Hematopoietic multipotent progenitor cell (in vitro differentiated cells): ENCODE measurements around the gene GRK3. TPM values are rescaled to one million over a fixed set of nuclear protein-coding genes. Genes with fewer than 3 reads are reported as not detected.
A peak's percentile ranks its signal among the peaks of the same experiment; 100 is the strongest.
"Not testable (repeated sequence)": the region's sequence is repeated elsewhere in the genome, so short reads cannot be mapped to it uniquely, and the experiment has no call there.

Experiments used
- DNase-seq, 3 donors: peaks; one replicate each; pipeline ENCODE4 v3.0.0-alpha.2; 2011 to 2015; ENCODE audit warnings: low read depth in 2 of 3, low spot score in 2 of 3
- total RNA-seq: library from RNA; depleted of rRNA; stranded (reverse); fragments of >200 nt; gene quantifications from one replicate; pipeline ENCODE4 v1.2.3, GENCODE V29; 2012

GRK3 gene
- total RNA-seq, 1 donor, result 8.3 TPM

DNA sequence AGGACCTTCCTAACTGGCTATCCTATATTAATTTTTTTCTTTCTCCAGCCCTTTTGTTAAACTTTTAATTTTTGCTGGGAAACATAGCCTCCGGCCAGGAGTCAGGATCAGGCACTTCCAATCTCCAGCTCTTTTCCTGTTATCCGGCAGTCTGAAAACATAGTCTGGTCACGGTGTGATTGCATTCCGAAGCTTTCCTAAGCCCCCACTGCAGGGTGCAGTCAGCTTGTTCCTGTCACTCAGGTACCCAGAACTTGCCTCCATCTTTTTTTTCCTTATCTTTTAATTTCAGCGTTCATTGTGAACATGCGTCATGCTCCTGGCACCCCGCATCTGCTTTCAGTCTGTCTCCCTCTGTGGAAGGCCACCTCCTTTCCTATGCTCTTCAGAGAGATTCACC lies 59.4 kb downstream of the GRK3 start:
- DNase-seq, result no peak

DNA sequence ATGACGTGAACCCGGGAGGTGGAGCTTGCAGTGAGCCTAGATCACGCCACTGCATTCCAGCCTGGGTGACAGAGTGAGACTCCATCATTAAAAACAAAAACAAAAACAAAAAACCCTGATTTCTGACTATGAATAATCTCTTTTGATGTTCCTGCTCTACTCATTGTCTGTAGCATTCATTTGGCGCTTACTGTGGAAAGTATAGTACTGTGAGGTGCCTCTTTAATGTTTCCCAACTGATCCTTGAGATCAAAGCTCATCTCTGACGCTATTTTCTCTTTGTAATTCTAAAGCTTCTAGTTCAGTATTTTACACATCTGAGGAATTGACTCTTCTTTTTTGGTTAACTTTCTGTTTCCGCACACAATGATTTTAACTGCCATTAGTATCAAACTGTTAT lies 60.0 kb downstream of the GRK3 start:
- DNase-seq, result no peak

DNA sequence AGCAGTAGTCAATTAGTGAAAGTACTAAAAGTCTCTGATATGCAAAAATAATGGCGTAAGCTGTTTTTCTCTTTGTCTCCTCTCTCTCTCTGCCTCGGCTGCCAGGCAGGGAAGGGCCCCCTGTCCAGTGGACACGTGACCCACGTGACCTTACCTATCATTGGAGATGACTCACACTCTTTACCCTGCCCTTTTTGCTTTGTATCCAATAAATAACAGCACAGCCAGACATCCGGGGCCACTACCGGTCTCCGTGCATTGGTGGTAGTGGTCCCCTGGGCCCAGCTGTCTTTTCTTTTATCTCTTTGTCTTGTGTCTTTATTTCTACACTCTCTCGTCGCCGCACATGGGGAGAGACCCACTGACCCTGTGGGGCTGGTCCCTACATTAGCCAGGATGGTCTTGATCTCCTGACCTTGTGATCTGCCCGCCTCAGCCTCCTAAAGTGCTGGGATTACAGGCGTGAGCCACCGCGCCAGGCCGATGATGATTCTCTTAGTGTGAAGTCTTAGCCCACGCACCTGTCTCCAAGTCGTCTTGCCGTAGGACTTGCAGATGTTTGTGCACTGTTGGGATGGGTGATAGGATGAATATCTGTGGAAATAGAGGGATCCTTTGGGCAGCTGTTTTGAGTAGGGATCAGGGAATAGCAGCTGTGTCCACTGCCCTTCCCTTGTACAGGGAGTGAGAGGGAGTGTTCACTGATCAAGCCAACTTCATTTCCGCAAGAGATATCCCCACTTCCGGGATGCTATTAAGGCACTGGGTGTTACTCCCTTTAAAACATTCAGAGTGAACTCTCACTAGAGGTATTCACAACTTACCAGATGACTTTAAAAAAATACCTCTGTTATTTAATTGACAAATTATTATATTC lies 61.5 kb downstream of the GRK3 start:
- not testable (repeated sequence) for DNase-seq

DNA sequence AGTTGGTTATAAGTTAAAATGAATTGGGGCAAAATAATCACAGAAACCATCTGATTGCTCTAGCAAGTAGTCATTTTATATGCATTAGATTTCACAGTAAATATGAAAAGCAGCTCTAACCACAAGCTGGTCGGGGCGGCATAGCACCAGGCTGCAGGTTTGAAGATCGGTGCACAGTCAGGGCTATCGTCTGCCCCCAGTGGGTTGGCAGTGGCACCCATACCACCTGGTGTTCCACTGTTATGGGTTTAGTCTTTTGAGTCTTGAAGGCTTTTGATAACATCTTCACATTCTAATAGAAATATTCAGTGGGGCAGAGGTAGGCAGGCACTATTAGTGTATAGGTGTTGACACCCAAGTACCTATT lies 62.1 kb downstream of the GRK3 start:
- no peak for DNase-seq

DNA sequence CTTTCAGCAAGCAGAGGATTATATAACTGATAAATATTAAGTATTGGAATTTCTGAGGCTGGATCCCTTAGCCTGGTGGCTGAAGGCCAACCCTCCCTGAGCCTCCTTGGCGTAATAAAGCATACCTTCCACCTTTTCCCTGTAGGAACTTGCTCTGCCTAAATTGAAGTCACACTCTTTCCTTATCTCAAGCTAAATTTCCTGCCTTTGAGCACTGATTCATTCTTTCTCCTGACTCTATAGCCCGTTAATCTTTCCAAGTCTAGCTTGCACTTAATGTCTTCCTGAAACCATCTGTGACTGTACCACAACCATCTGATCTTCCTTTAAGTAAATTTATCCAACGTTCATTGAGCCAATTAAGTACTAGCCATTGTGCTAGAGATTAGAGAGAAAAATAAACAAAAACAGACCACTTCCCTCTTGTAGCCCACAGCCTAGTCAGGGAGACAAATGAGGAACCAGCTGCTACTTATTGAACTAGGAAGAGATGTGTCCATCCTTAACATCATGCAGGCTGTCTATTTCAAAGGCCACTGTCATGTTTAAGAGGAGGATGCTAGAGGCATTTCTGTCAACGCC lies 62.9 kb downstream of the GRK3 start:
- DNase-seq, result peak in 2 of 3 donors; percentile 12 to 66

DNA sequence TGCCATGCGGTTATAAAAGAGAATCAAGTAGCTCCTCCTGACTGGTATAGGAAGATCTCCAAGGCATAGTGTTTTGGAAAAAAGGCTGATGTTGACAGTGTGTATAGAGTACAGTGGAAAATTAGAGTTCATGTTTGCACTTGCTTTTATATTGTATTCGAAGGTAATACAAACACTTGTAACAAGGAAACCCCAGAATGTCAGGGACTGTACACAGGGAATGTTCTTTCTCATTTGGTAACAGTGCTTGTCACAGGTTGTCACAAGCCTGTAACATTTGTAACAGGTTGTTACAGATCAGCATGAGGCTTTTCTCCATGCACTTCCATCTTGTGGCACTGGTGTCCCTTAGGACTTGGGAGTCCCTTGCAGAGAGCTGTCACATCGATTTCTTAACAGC lies 64.0 kb downstream of the GRK3 start:
- DNase-seq, result no peak

DNA sequence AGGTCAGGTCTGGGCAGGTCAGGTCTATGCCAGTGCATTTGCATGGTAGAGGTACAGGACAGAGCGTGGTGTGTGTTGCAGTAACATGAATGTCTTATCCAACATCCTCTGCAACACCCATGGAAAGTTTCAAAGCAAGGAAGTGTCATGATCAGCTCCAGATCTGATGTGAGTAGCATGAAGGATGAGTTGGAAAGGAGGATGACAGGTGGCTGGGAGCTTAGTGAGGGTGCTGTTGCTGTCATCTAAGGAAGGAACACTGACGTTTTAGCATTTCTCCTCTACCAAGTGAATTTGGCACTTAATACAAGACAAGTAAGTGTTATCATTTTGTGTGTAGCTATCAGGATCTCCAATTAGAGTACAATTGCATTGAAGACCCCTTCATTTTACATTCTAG lies 65.1 kb downstream of the GRK3 start:
- no peak for DNase-seq

DNA sequence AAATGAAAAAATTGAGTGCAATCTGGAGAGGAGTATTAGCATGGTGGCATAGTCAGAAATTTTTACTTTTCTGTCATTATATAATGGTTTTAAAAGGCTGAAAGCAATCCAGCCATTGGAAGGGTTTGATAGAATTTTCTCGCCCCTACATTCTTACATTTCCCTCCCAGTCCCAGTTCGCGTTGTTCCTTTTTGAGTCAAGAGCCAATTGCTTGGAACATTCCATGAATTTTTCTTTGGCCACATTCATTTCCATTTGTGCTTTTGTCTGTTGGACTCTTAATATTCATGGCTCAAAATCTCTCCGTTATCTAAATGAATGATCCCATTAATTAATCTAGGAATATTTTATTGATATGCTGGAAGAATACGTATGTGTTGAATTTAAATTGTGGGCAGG lies 66.0 kb downstream of the GRK3 start:
- no peak for DNase-seq

DNA sequence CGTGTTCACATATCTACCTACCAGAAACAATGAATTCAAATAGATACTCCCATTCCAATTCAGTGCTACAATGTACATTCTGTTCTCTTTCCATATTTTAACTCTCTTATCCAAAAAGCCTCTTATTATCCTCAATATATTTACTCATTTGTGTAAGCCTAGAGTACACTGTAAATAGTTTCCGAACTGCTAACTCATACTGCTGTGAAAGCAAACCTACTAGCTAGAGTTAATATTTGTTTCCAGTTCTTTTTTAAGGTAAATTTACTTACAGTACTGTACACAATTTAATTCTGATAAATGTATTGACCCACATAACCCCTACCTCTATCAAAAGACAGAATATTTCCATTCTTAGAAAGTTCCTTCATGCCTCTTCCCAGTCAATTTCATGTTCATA lies 71.8 kb downstream of the GRK3 start:
- DNase-seq, result no peak

DNA sequence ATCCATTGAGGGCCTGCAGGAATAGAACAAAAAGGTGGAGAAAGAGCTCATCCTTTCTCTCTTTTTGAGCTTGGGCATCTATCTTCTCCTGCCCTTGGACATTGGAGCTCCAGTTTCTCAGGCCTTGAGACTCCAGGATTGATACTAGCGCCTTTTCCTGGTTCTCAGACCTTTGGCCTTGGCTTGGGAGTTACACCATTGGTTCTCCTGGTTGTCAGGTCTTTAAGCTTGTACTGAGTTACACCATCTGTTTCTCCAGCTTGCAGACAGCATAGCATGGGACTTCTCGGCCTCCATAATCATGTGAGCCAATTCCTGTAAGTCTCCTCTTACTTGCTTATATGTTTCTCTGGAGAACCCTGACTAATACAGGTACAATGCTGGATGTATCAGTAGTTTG lies 72.6 kb downstream of the GRK3 start:
- no peak for DNase-seq

DNA sequence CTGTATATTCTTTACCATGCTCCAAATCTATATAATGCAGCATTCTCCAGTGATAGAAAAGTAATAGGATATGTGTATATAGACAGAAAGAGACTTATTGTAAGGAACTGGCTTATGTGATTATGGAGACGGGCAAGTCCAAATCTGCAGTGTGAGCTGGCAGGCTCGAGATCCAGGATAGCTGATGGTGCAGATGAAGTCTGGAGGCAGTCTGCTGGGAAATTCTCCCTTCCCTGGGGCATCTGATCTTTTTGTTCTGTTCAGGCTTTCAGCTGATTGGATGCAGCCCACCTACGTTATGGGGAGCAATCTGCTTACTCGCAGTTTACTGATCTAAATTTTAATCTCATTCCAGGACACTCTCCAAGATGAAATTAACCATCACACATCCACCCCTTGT lies 73.2 kb downstream of the GRK3 start:
- DNase-seq, result no peak

DNA sequence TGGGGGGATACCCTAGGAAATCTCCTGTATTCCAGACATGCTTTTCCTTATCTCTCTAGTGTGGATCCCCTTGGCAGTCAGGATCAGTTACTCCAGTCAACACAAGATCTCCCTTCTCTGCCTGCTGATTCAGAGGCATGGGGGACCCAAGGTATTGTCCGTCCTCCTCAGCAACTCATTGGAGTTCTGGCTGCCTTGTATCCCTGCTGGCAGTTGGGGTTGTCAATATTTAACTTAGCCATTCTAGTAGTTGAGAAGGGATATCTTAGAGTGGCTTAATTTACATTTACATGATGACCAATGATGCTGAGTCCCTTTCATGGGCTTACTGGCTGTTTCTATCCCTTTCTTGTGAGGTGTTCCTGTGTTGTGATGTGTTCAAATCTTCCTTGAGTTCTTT lies 74.2 kb downstream of the GRK3 start:
- DNase-seq, result no peak

DNA sequence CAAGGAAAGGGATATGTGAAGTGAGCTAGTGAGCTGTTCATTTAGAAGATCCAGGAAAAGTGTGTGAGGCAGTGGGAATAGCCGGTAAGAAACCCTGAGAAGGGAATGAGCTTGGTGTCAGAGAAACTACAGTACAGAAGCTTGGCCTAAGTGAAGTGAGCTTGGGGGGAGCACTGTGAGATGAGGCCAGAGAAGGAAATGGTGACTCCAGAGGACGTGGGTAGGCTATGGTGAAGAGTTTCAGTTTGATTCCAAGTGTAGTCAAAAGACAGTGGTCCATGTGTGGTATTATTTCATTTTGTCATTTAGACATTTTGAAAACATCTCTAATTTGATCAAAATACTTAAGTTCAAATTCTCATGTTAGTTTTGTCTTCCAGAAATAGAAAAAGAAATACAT lies 77.2 kb downstream of the GRK3 start:
- DNase-seq, result no peak

DNA sequence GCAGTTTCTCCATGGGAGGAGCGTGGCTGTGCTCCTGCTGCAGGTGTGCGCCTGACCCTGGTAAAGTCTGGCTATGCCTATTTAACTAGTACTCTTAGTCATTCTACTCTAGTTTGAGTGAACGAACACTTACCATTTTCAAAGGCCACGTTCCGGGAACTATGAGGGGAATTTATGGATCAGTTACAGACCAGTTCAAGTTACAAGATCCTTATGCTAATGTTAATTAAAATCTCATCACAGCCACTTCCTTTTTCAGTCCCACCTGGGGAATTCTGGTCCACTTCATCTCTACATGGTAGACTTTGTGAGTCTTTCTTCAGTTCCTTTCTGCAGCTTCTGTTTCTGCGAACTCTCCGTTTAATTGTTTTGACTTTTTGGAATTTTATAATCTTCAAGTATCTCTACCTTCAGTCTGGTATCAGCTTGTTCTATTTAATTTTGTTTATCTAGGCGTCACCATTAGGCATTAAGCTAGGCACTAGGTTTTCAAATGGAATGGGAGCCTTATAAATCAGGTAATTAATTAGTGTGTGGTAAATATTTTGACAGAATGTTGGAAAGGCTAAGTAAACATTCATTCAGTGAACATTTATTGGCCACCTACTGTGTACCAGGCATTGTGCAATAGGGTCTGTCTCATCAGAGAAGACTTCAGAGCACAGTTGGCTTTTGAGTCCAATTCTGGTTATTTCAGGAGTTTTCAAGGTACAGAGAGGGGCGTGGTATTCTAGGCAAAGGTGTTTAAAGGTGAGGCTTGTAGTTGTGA lies 78.9 kb downstream of the GRK3 start:
- DNase-seq, result no peak

DNA sequence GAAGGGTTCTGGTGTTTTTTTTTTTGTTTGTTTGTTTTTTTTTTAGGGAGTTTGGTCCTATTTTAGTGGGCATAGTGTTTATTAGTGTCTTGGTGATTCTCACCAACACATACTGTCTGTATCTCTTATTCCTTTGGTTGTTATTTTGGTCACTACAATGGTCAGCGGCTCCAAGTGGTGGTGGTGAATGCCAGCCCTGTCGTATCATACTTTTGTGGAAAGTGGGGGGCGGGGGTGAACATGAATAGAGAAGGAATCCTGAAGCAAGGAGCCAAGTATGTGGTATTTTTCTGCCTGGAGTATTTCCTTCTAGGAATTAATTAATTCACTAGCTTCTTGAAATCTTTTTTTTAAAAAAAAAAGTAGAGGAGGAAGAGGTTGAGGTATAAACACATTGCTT lies 79.6 kb downstream of the GRK3 start:
- no peak for DNase-seq

DNA sequence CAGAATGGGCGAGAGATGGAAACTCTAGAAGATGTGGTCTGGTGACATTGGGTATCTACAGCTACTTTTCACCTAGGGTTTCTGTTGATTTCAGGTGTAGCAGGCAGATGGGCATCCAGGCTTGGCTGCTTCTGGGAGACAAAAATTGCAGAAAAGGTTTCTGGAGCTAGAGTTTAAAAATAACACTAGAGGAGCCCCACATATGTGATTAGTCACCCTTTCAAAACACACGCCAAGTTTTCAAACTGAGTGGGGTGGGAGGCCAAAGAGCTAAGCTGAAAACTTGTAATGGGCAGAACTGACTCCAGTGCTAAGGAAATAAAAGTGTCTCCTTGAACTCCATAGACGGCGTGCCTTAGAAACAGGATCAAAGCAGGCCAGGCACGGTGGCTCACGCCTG lies 80.8 kb downstream of the GRK3 start:
- DNase-seq, result no peak

DNA sequence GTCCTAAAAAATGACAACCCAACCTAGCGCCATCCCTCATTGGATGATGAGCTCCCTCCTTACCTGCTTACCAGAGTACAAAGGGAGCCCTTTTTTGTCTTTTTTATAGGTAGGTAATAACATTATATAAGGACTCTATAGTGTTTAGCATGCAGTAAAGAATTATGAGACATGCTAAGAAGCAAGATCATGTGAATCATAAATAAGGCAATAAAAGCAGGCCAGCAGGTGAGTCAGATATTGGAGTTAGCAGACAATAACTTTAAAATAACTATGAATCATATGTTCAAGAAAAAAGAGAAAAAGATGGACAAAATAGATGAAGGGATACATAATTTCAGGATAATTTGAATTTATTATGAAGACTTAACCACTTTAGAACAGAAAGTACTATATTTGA lies 81.5 kb downstream of the GRK3 start:
- no peak for DNase-seq

DNA sequence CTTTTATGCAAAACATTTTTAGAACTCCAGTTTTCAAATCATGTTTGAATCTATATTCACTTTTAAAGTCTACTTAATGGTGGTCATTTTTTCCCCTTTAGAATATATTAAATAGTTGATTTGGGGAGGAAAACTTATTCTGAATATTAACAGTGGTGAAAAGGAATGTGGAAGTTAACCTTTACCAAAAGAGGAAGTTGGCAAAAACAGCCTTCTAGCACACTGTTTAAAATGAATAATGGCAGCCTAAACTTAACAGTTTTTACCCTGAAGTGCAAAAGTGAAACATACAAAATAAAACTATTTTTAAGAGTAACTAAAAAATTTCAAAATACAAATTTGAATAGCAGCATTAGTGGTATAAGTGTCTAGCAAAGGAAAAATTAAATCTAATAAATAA lies 86.4 kb downstream of the GRK3 start:
- DNase-seq, result peak in 2 of 3 donors; percentile 30 to 74

DNA sequence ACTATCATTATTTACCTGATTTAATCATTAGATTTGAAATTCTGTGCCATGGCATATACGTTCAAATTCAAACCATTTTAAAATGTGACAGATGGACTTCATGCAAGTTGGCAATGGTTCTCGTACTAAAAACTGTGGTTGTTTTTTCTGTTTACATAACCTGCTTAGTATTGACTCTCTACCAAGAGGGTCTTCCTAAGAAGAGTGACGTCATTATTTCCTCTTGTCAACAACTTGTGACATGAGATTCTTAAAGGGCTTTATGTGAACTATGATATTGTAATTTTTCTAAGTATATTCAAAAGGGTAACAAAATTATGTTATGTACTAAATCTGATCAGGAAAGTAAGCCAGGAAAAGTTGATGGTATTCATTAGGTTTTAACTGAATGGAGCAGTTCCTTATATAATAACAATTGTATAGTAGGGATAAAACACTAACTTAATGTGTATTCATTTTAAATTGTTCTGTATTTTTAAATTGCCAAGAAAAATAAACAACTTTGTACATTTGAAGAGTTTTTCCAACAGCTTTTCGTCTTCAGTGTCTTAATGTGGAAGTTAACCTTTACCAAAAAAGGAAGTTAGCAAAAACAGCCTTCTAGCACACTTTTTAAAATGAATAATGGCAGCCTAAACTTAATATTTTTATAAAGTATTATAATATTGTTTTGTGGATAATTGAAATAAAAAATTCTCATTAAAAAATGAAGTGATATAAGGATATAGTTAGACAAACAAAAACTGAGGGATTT lies 87.0 kb downstream of the GRK3 start:
- DNase-seq, result peak in 1 of 3 donors; percentile 32

DNA sequence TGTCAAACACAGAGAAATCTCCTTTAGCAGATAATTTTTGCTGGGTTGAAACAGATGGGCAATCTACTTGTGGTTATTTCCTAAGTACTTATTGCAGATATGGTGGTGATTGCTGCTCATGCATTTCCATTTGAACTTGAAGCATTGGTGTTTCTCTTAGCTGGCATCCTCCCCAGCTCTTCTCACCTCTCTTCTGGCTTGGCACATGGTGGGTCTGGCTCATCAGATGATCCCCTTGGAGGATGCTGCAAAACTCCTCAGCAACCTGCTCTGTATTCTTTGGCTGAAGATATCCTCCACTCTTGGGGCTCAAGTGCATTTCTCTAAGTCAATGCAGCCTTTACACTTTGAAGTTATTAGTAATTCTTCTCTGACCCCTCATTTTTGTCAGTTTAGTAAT lies 90.2 kb downstream of the GRK3 start:
- DNase-seq, result no peak

DNA sequence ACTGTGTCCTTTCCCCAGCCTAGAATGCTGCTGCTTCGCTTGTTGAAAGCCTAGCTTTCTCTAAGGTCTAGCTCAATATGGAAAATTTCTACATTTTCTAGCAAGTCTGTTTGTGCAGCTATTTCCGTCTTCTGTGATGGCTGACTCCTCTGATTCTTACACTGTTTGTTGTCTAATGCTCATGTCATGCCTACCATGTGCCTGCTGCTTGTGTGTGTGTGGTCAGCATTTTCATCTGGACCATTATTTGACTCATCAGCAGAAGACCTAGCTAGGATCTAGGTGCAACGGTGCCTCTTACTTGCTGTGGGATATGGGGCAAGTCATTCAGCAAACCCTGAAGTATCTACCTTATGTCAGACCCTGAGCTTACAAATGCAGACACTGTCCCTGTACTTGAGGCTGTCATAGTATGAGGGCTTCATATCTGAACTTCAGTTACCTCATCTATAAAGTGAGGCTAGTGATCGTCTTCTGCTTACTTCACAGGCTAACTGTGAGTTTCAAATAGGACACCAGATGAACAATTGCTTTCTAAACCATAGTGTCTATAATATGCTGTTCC lies 91.0 kb downstream of the GRK3 start:
- no peak for DNase-seq
